ENCODE measurements around the gene FGF10. TPM values are rescaled to one million over a fixed set of nuclear protein-coding genes. Genes with fewer than 3 reads are reported as not detected.

FGF10 gene
- total RNA-seq, 1 experiment from 2014 or later: not detected

DNA sequence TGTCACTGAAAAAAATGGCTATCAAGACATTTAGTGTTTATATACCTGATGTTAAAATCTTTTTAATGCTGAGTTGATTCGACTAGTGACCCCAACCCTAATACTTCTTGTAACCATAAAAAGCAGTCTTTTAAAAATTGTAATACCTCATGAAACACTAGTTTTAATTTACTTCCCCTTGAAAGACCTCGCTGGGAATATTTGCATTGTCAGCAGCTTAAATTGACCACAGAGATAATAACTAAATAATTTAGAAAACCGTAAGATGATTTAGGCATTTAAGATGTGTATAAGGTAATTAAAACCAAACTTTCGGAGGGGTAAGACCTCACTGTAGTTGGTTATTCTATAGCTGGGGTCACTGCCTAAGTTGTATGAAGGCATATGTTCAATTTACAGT lies 89.8 kb downstream of the FGF10 start:
- Histone ChIP-seq H3K9ac (ENCODE audit: low read length) (no peak overlapping the region), H3K27me3 (ENCODE audit: low read length) (no peaks in the 10 kb centered on the region), H3K79me2 (ENCODE audit: low read length) (no peaks in the 10 kb centered on the region), H3K9me3 (ENCODE audit: low read length) (no peaks in the 10 kb centered on the region), H4K20me1 (ENCODE audit: low read length) (no peaks in the 10 kb centered on the region), H3K36me3 (ENCODE audit: low read depth, low read length) (no peaks in the 10 kb centered on the region), H2AFZ (ENCODE audit: low read length) (no peak overlapping the region), H3K4me3 (ENCODE audit: low read length) (no peak overlapping the region), H3K27ac (ENCODE audit: low read length) (no peak overlapping the region), H3K4me1 (ENCODE audit: insufficient read depth, low read length) (no peaks in the 10 kb centered on the region), H3K4me2 (ENCODE audit: low read length) (no peak overlapping the region), H3F3A (ENCODE audit: low read length, unreplicated experiment) (no peaks in the 10 kb centered on the region), H3K9me2 (replicated peaks; ENCODE audit: low read length) (no peaks in the 10 kb centered on the region)
- intact Hi-C loops (cut with micrococcal nuclease): no loop called here
- BruUV-seq (replicated peaks): no TSS peak
- ATAC-seq (no peak), DNase-seq (no peak)
- TF ChIP-seq EZH2 (IDR thresholded peaks at IDR 0.05; ENCODE audit: low read length, unreplicated experiment) (no peak), EZH2phosphoT487 (IDR thresholded peaks at IDR 0.05; ENCODE audit: borderline replicate concordance, low read length) (no peak)
- TF ChIP-seq, protein P1, sequence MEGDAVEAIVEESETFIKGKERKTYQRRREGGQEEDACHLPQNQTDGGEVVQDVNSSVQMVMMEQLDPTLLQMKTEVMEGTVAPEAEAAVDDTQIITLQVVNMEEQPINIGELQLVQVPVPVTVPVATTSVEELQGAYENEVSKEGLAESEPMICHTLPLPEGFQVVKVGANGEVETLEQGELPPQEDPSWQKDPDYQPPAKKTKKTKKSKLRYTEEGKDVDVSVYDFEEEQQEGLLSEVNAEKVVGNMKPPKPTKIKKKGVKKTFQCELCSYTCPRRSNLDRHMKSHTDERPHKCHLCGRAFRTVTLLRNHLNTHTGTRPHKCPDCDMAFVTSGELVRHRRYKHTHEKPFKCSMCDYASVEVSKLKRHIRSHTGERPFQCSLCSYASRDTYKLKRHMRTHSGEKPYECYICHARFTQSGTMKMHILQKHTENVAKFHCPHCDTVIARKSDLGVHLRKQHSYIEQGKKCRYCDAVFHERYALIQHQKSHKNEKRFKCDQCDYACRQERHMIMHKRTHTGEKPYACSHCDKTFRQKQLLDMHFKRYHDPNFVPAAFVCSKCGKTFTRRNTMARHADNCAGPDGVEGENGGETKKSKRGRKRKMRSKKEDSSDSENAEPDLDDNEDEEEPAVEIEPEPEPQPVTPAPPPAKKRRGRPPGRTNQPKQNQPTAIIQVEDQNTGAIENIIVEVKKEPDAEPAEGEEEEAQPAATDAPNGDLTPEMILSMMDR (conservative IDR thresholded peaks at IDR 0.05; ENCODE audit: low read depth, low read length): no peak
- CTCF ChIA-PET: no interaction called here
- POLR2A ChIA-PET (ENCODE audit: unreplicated experiment): no interaction called here

- TF ChIP-seq, protein P1 (conservative IDR thresholded peaks at IDR 0.05; ENCODE audit: low read depth, low read length): no peak
- TF ChIP-seq EZH2phosphoT487 (IDR thresholded peaks at IDR 0.05; ENCODE audit: borderline replicate concordance, low read length) (no peak), EZH2 (IDR thresholded peaks at IDR 0.05; ENCODE audit: low read length, unreplicated experiment) (no peak)
- ATAC-seq (no peak), DNase-seq (peak; percentile 7)
- POLR2A ChIA-PET (ENCODE audit: unreplicated experiment): no interaction called here
- Histone ChIP-seq H3K27ac (ENCODE audit: low read length) (no peak overlapping the region), H3K79me2 (ENCODE audit: low read length) (no peaks in the 10 kb centered on the region), H2AFZ (ENCODE audit: low read length) (no peak overlapping the region), H3K9me2 (replicated peaks; ENCODE audit: low read length) (no peaks in the 10 kb centered on the region), H3K9ac (ENCODE audit: low read length) (no peak overlapping the region), H3F3A (ENCODE audit: low read length, unreplicated experiment) (no peaks in the 10 kb centered on the region), H3K36me3 (ENCODE audit: low read depth, low read length) (no peaks in the 10 kb centered on the region), H3K9me3 (ENCODE audit: low read length) (no peaks in the 10 kb centered on the region), H3K4me2 (ENCODE audit: low read length) (no peak overlapping the region), H4K20me1 (ENCODE audit: low read length) (no peaks in the 10 kb centered on the region), H3K4me3 (ENCODE audit: low read length) (no peak overlapping the region), H3K27me3 (ENCODE audit: low read length) (peaks cover 8% of the 10 kb centered on the region), H3K4me1 (ENCODE audit: insufficient read depth, low read length) (no peaks in the 10 kb centered on the region)
- no TSS peak for BruUV-seq (replicated peaks)
- CTCF ChIA-PET: no interaction called here
- intact Hi-C loops (cut with micrococcal nuclease): no loop called here
Measured at GRCh38 chr5:44294516-44294915, 94.7 kb downstream of the FGF10 start.

DNA sequence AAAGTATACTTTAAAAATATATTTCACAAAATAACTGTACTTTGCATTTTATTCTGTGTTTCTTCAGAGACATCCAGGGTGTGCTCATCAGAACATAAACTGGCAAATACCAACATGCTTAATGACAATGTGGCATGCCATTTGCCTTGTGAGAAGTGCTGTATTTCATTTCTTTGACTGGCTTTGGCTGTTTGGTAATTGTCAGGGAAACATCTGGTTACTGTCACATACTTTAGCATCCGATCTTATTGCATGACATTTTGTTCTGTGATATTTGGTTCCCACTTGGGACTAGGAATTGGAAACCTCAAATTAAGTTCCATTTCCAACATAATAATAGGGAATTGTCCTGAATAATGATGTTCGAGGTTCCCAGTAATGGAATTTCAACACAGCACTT lies 96.5 kb downstream of the FGF10 start:
- H3K9ac ChIP-seq (ENCODE audit: low read length): no peak overlapping the region
- POLR2A ChIA-PET (ENCODE audit: unreplicated experiment): no interaction called here
- no peaks in the 10 kb centered on the region for H3K79me2 ChIP-seq (ENCODE audit: low read length)
- H3K4me1 ChIP-seq (ENCODE audit: insufficient read depth, low read length): no peaks in the 10 kb centered on the region
- no peak overlapping the region for H3K27ac ChIP-seq (ENCODE audit: low read length)
- H3K4me2 ChIP-seq (ENCODE audit: low read length): no peak overlapping the region
- H3K9me3 ChIP-seq (ENCODE audit: low read length): no peaks in the 10 kb centered on the region
- no peak overlapping the region for H3K4me3 ChIP-seq (ENCODE audit: low read length)
- no peak for ATAC-seq
- H3K36me3 ChIP-seq (ENCODE audit: low read depth, low read length): no peaks in the 10 kb centered on the region
- intact Hi-C loops (cut with micrococcal nuclease): no loop called here
- H3F3A ChIP-seq (ENCODE audit: low read length, unreplicated experiment): no peaks in the 10 kb centered on the region
- no TSS peak for BruUV-seq (replicated peaks)
- TF ChIP-seq EZH2phosphoT487 (IDR thresholded peaks at IDR 0.05; ENCODE audit: borderline replicate concordance, low read length) (no peak), EZH2 (IDR thresholded peaks at IDR 0.05; ENCODE audit: low read length, unreplicated experiment) (no peak)
- TF ChIP-seq, protein P1 (conservative IDR thresholded peaks at IDR 0.05; ENCODE audit: low read depth, low read length): no peak
- CTCF ChIA-PET: no interaction called here
- H3K27me3 ChIP-seq (ENCODE audit: low read length): peaks cover 19% of the 10 kb centered on the region
- H2AFZ ChIP-seq (ENCODE audit: low read length): no peak overlapping the region
- DNase-seq: no peak
- no peaks in the 10 kb centered on the region for H3K9me2 ChIP-seq (replicated peaks; ENCODE audit: low read length)
- H4K20me1 ChIP-seq (ENCODE audit: low read length): no peaks in the 10 kb centered on the region

All from PC-3 (cell line).